ENCODE results near the gene ZYG11B.

DNA sequence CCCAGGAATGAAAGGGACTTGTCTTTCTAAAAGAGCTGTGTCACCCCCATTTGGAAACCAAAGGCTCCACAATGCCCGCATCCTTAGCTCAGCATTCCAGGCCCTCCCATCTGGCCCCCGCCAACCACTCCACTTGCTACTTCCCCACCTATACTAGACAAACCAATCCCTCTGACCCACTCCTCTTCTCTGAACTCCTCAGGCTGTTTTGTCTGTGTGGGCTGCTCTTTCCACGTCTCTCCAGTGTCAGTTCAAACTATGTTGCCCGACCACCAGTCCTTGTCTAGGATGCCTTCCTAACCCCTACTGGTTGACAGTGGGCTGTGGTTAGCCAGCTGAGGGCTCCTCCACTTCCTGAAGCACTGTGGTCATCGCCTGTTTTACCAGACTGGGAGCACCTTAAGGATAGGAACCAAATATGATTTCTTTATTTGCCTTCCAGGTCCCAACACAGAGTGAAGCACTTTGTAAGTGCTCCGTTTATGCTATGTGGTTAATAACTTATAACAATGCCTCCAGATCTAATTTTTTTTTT lies 20.1 kb upstream of the ZYG11B start:
- TF ChIP-seq EZH2 (IDR thresholded peaks at IDR 0.05) = no peak
- TF ChIP-seq POLR2AphosphoS5 (IDR thresholded peaks at IDR 0.05; ENCODE audit: borderline replicate concordance, low read depth, low read length) = no peak
- no peak for TF ChIP-seq FOXP2 (optimal IDR thresholded peaks at IDR 0.05; ENCODE audit: control extremely low read depth, extremely low read length, insufficient read depth)

All from SK-N-MC (cell line).